ENCODE data around the gene SLC36A1. TPM values are rescaled to one million over a fixed set of nuclear protein-coding genes. Genes with fewer than 3 reads are reported as not detected.

SLC36A1 gene
- total and polyA plus RNA-seq, 4 donors = 3.3 to 19.0 (median 11.3) TPM

DNA sequence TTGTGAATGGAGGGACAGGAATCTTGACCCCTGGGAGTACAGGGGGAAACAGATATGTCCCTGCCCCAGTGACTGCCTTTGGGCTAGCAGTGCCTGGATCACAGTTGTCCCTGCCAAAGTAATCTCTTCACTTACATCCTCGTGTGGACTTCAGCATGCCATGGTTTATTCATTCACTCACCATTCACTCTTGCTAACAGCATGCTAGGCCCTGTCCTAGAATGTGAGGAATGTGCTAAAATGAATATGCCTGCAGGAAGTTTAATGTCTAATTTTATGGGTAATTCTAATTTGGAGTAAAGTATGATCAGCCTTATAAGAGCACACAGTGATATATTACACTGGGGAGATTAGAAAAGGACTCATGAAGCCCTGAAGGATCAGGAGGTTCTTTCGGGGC is 80.8 kb downstream of the SLC36A1 start:
- no peak for DNase-seq
- intact Hi-C loops (cut with DNase I) = no loop called here
- ATAC-seq (ENCODE audit: low FRiP score) = no peak
- Histone ChIP-seq H3K9me3 (ENCODE audit: control insufficient read depth, low read length) (no peaks in the 10 kb centered on the region), H3K27ac (ENCODE audit: low read depth in 1 of 2, low read length in 2 of 2) (no peak overlapping the region), H3K36me3 (ENCODE audit: control insufficient read depth in 1 of 2, insufficient read depth in 2 of 2, low read length in 1 of 2) (no peaks in the 10 kb centered on the region), H3K27me3 (ENCODE audit: control insufficient read depth in 1 of 2, insufficient read depth in 2 of 2, low read length in 1 of 2) (no peaks in the 10 kb centered on the region), H3K4me1 (ENCODE audit: control insufficient read depth in 1 of 2, insufficient read depth in 2 of 2, low read length in 2 of 2) (no peaks in the 10 kb centered on the region), H3K4me3 (ENCODE audit: low read length in 2 of 2) (no peak overlapping the region)
- 61 to 67% methylated on average over 2 of the region's 2 CpGs for WGBS, 2 donors

DNA sequence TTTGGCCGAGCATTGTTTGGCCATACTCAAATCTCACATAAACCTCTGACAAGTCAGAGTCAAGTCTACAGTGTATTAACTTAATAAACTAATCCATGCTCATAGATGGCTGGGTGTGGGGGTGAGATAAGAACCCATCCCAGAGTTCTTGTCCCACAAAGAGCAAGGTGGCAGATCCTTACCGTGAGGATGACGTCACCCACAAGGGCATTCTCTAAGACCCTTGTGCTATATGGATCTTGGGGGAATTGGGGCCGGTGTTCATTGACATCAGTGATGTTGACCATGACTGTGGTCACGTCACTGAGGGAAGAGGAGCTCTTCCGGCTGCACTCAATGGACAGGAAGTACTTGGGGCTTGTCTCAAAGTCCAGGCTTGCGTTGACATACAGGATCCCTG is 81.6 kb downstream of the SLC36A1 start:
- H3K27me3 ChIP-seq (ENCODE audit: control insufficient read depth in 1 of 2, insufficient read depth in 2 of 2, low read length in 1 of 2) = no peaks in the 10 kb centered on the region
- no peaks in the 10 kb centered on the region for H3K4me1 ChIP-seq (ENCODE audit: control insufficient read depth in 1 of 2, insufficient read depth in 2 of 2, low read length in 2 of 2)
- H3K9me3 ChIP-seq (ENCODE audit: control insufficient read depth, low read length) = no peaks in the 10 kb centered on the region
- intact Hi-C loops (cut with DNase I) = no loop called here
- DNase-seq (no peak), ATAC-seq (ENCODE audit: low FRiP score) (no peak)
- H3K27ac ChIP-seq (ENCODE audit: low read depth in 1 of 2, low read length in 2 of 2) = no peak overlapping the region
- no peaks in the 10 kb centered on the region for H3K36me3 ChIP-seq (ENCODE audit: control insufficient read depth in 1 of 2, insufficient read depth in 2 of 2, low read length in 1 of 2)
- whole genome bisulfite sequencing, 2 donors = 89 to 97% methylated on average over 7 of the region's 7 CpGs
- no peak overlapping the region for H3K4me3 ChIP-seq (ENCODE audit: low read length in 2 of 2)

- Histone ChIP-seq H3K27me3 (ENCODE audit: control insufficient read depth in 1 of 2, insufficient read depth in 2 of 2, low read length in 1 of 2) (no peaks in the 10 kb centered on the region), H3K27ac (ENCODE audit: low read depth in 1 of 2, low read length in 2 of 2) (no peak overlapping the region), H3K9me3 (ENCODE audit: control insufficient read depth, low read length) (no peaks in the 10 kb centered on the region), H3K4me1 (ENCODE audit: control insufficient read depth in 1 of 2, insufficient read depth in 2 of 2, low read length in 2 of 2) (no peaks in the 10 kb centered on the region), H3K36me3 (ENCODE audit: control insufficient read depth in 1 of 2, insufficient read depth in 2 of 2, low read length in 1 of 2) (no peaks in the 10 kb centered on the region), H3K4me3 (ENCODE audit: low read length in 2 of 2) (no peak overlapping the region)
- DNase-seq (no peak), ATAC-seq (ENCODE audit: low FRiP score) (no peak)
- intact Hi-C loops (cut with DNase I) = no loop called here
- WGBS, 2 donors = 96 to 97% methylated on average over 30 of the region's 30 CpGs
Observed at GRCh38 chr5:151531581-151531980, 84.2 kb downstream of the SLC36A1 start.

- H3K36me3 ChIP-seq (ENCODE audit: control insufficient read depth in 1 of 2, insufficient read depth in 2 of 2, low read length in 1 of 2) = no peaks in the 10 kb centered on the region
- no peaks in the 10 kb centered on the region for H3K27me3 ChIP-seq (ENCODE audit: control insufficient read depth in 1 of 2, insufficient read depth in 2 of 2, low read length in 1 of 2)
- no peak for DNase-seq
- H3K9me3 ChIP-seq (ENCODE audit: control insufficient read depth, low read length) = no peaks in the 10 kb centered on the region
- no peak for ATAC-seq (ENCODE audit: low FRiP score)
- 20% methylated on average over 4 of the region's 4 CpGs for WGBS, 2 donors
- H3K27ac ChIP-seq (ENCODE audit: low read depth in 1 of 2, low read length in 2 of 2) = no peak overlapping the region
- no peaks in the 10 kb centered on the region for H3K4me1 ChIP-seq (ENCODE audit: control insufficient read depth in 1 of 2, insufficient read depth in 2 of 2, low read length in 2 of 2)
- no peak overlapping the region for H3K4me3 ChIP-seq (ENCODE audit: low read length in 2 of 2)
- intact Hi-C loops (cut with DNase I) = no loop called here
Observed at GRCh38 chr5:151532416-151532815, 85.0 kb downstream of the SLC36A1 start.

GRCh38 chr5:151534350-151534749 is 86.9 kb downstream of the SLC36A1 start:
- Histone ChIP-seq H3K9me3 (ENCODE audit: control insufficient read depth, low read length) (no peaks in the 10 kb centered on the region), H3K4me3 (ENCODE audit: low read length in 2 of 2) (no peak overlapping the region), H3K36me3 (ENCODE audit: control insufficient read depth in 1 of 2, insufficient read depth in 2 of 2, low read length in 1 of 2) (no peaks in the 10 kb centered on the region), H3K27ac (ENCODE audit: low read depth in 1 of 2, low read length in 2 of 2) (no peak overlapping the region), H3K27me3 (ENCODE audit: control insufficient read depth in 1 of 2, insufficient read depth in 2 of 2, low read length in 1 of 2) (no peaks in the 10 kb centered on the region), H3K4me1 (ENCODE audit: control insufficient read depth in 1 of 2, insufficient read depth in 2 of 2, low read length in 2 of 2) (no peaks in the 10 kb centered on the region)
- intact Hi-C loops (cut with DNase I) = no loop called here
- WGBS, 2 donors = 65 to 68% methylated on average over 11 of the region's 11 CpGs
- no peak for DNase-seq
- ATAC-seq (ENCODE audit: low FRiP score) = no peak

DNA sequence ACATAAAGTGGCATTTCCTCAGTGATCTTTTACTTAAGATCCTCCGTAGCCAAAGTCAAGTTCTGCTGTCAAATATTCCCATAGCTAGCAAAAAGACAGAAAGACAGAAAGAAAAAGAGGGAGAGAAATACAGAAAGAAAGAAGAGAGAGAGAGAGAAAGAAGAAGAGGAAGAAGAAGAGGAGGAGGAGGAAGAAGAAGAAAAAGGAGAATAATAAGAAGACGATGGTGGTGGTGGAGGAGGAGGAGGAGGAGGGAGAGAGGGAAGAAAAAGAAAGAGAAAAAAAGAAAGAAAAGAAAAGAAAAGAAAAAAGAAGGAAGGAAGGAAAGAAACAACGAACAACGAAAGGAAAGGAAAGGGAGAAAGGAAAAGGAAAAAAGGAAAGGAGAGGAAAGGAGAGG is 89.6 kb downstream of the SLC36A1 start:
- intact Hi-C loops (cut with DNase I) = no loop called here
- Histone ChIP-seq H3K9me3 (ENCODE audit: control insufficient read depth, low read length) (no peaks in the 10 kb centered on the region), H3K4me3 (ENCODE audit: low read length in 2 of 2) (no peak overlapping the region), H3K4me1 (ENCODE audit: control insufficient read depth in 1 of 2, insufficient read depth in 2 of 2, low read length in 2 of 2) (no peaks in the 10 kb centered on the region), H3K27ac (ENCODE audit: low read depth in 1 of 2, low read length in 2 of 2) (no peak overlapping the region), H3K36me3 (ENCODE audit: control insufficient read depth in 1 of 2, insufficient read depth in 2 of 2, low read length in 1 of 2) (no peaks in the 10 kb centered on the region), H3K27me3 (ENCODE audit: control insufficient read depth in 1 of 2, insufficient read depth in 2 of 2, low read length in 1 of 2) (no peaks in the 10 kb centered on the region)
- no peak for DNase-seq
- no peak for ATAC-seq (ENCODE audit: low FRiP score)
- 71 to 86% methylated on average over 4 of the region's 4 CpGs for WGBS, 2 donors

DNA sequence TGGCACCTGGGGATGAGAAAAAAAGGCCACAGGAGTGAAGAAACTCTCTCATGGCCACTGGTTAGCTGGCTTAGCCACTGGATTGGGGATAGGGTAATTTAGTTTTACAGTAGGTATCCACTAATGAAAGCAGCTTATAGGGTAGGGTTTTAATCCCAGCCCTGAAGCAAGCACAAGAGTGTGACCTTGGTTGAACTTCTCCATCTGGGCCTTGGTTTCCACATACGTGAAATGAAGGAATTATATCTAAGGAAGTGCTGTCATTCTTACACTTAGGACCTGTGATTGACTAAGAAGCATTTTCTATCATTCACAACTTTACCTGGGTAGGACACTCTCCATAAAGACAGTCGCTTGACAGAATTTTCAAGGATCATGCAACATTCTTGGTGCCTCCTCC is 94.2 kb downstream of the SLC36A1 start:
- Histone ChIP-seq H3K27me3 (ENCODE audit: control insufficient read depth in 1 of 2, insufficient read depth in 2 of 2, low read length in 1 of 2) (peaks cover 0 to 2% of the 10 kb centered on the region in 2 donors), H3K27ac (ENCODE audit: low read depth in 1 of 2, low read length in 2 of 2) (no peak overlapping the region), H3K36me3 (ENCODE audit: control insufficient read depth in 1 of 2, insufficient read depth in 2 of 2, low read length in 1 of 2) (no peaks in the 10 kb centered on the region), H3K9me3 (ENCODE audit: control insufficient read depth, low read length) (peaks cover 3% of the 10 kb centered on the region), H3K4me3 (ENCODE audit: low read length in 2 of 2) (no peak overlapping the region), H3K4me1 (ENCODE audit: control insufficient read depth in 1 of 2, insufficient read depth in 2 of 2, low read length in 2 of 2) (no peaks in the 10 kb centered on the region)
- DNase-seq = no peak
- WGBS, 2 donors = 87% methylated on average over 2 of the region's 2 CpGs
- intact Hi-C loops (cut with DNase I) = no loop called here
- no peak for ATAC-seq (ENCODE audit: low FRiP score)

Small RNAs within 50 kb of the gene (microRNA-seq; reads per million reads assigned to microRNA genes)
- gene MIR6499 = 0 reads per million in 2 donors

Other genes starting within 250 kb of the SLC36A1 start
- 10 to 100 TPM; 51.9 to 70.7 TPM for gene CCDC69, start 223.5 kb upstream of the SLC36A1 start, total RNA-seq
- gene CCDC69, start 223.5 kb upstream of the SLC36A1 start, polyA plus RNA-seq = 10 to 100 TPM in 1 of 2 donors, 1 to 10 TPM in 1; 9.8 to 37.2 TPM
- gene GM2A, start 194.4 kb upstream of the SLC36A1 start, total RNA-seq = 10 to 100 TPM; 25.0 to 32.7 TPM
- 10 to 100 TPM; 13.7 to 17.2 TPM for gene GM2A, start 194.4 kb upstream of the SLC36A1 start, polyA plus RNA-seq
- gene SLC36A3, start 143.8 kb upstream of the SLC36A1 start, total RNA-seq = not detected
- not detected for gene SLC36A3, start 143.8 kb upstream of the SLC36A1 start, polyA plus RNA-seq
- gene SLC36A2, start 100.0 kb upstream of the SLC36A1 start, total RNA-seq = not detected
- gene SLC36A2, start 100.0 kb upstream of the SLC36A1 start, polyA plus RNA-seq = not detected
- gene FAT2, start 143.7 kb downstream of the SLC36A1 start, total RNA-seq = under 1 TPM in 1 of 2 donors, not detected in 1; 0.15 TPM
- not detected for gene FAT2, start 143.7 kb downstream of the SLC36A1 start, polyA plus RNA-seq
- gene SPARC, start 239.3 kb downstream of the SLC36A1 start, total RNA-seq = 1,000 to 10,000 TPM; 2,087 to 2,608 TPM
- 1,000 to 10,000 TPM; 1,151 to 1,861 TPM for gene SPARC, start 239.3 kb downstream of the SLC36A1 start, polyA plus RNA-seq

Measured in aorta (tissue), 5 donors.